HS-5 (cell line): ENCODE measurements around the gene KRT5.

Experiments used
- DNase-seq: peaks from one replicate; pipeline ENCODE4 v3.0.0-alpha.2; 2012; ENCODE audit warnings: low read depth

Gene KRT5

DNA sequence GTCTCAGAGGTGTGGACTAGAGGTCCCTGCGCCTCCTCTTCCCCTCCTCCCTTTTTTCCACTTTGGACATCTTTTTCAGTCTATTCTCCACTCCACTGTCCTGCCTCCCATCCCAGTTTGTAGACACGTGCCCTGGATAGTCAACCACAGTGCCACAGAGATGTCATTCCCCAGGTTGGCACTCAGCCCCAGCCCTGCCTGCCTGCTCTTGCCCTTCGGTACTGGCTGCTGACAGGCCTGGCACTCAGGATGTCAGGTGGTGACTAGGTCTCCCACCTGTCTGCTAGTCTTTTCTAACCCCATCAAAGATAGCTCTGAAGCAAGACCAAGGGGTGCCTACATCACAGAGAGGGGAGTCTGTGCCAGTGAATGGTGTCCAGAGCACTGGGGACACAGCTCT, 16.9 kb upstream of the KRT5 start:
- no peak for DNase-seq

DNA sequence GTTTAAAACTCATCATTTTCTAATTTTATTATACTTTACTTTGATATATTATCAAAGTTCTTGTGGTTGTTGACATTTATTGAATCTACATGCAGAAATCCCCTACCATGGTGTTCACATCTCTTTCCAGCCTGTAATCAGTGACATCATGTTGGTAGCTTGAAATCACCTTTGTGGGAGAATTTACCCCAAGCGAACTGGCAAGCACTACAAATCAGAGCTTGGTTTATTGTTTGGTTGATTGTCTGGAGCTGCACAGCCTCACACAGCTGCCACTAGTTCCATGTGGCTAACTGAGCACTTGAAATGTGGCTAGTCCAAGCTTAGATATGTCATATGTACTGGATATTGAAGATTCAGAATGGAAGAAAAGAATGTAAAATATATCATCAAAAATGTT, 15.4 kb upstream of the KRT5 start:
- no peak for DNase-seq

DNA sequence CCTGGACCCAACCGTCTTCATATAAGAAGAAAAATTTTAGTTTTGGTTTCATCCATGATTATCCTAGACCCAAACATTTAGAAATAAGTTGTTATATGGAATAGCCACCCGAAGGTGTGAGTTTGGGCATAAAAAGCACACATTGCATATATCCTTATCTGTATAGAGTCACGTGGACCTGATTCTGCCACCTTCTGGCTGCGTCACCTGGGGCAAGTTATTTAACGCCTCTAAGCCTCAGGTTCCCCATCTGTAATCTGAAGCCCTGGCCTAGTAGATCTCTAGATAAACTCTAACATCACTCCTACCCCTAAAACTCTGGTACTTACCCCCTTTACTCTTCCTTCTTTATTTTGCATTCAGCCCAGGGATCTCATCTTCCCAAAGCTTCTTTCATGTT, 14.3 kb upstream of the KRT5 start:
- no peak for DNase-seq

DNA sequence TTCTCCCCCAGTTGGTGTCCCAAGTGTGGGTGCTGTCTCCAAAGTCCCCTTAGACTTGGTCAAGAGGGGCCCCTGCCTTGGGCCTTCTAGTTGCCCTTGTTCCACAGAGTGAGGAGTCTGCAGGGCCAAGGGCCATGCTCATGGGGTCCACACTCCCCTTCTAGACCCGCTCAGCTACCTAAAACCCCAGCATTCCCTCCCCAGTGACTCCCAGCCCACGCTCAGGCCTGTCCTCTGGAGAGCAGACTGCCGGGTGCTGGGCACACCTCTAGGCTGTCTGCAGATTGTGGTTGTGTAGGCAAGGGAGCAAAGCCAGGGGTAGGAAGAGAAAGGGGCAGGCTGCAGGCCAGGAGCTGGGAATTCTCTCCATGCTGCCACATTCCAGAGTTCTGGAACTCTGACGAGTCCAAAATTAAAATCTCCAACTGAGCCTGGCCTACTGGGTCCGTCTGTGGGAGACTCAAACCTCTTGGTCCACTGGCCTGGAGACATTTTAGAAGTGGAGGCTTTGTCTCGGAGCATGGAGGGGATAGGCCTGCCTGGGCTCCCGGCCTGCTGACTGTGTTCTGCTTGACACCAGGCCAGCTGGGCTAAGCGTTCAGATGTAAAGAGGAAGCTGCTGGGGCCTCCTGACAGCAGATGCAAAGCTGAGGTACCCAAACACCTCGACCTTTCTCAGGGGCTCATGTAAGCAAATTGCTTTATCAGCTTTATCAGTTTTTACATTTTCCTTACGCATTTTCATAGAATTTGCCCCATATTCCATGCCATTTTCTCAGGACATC, 13.7 kb upstream of the KRT5 start:
- no peak for DNase-seq

DNA sequence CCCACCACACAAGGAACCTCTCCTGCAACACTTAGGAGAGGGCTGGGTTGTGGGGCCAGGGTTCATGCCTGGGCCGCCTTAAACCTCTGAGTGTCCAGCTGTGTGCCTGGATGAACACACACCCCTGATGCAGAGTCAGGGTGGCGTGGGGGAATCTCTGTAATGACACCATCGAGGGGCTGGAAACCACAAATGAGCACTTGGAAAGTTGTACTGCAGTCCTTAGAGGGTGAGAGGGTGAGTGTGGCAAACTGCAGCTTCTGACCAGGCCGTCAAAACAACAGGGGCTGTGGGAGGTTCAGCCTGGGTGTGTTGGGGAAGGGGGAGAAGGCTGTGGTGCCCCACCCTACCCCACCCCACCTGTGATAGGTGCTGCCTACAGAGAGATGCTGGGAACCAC, 12.4 kb upstream of the KRT5 start:
- DNase-seq, result no peak

- DNase-seq, result no peak
Observed at GRCh38 chr12:52531566-52532300, 11.5 kb upstream of the KRT5 start.

- DNase-seq, result no peak
Observed at GRCh38 chr12:52530905-52531304, 10.7 kb upstream of the KRT5 start.

- no peak for DNase-seq
Observed at GRCh38 chr12:52530366-52530765, 10.2 kb upstream of the KRT5 start.

- no peak for DNase-seq
Observed at GRCh38 chr12:52529846-52530245, 9.7 kb upstream of the KRT5 start.

- DNase-seq, result no peak
Observed at GRCh38 chr12:52529417-52529816, 9.2 kb upstream of the KRT5 start.

- no peak for DNase-seq
Observed at GRCh38 chr12:52528641-52529143, 8.5 kb upstream of the KRT5 start.

DNA sequence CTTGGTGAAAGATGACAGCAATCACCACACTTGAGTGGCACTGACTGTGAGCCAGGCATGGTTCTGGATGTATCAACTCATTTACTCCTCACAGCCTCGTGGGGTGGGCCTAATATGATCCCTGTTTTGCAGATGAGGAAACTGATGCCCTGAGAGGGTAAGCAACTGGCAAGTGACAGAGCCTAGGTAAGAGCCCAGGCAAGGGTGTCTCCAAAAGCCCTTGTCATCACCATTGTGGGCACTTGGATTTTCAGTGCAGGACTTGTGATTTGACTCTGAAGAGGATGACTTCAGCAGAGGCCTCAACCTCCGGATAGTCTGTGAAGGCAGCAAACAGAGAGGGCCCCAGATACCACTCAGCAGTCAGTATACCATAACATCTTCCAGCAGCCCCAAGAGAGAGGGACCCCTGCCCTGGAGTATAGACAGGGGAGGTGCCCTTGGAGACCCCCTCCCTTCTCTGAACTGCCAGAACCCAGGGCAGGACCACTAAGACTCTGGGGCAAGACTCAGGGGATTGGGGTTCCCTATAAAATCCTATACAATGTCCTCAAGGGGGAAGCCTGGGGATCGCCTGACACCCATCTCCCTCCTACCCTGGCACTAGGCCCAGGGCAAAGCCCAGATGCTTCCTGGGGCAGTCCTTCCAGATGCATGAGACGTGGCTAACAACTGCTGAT, 7.1 kb upstream of the KRT5 start:
- no peak for DNase-seq

DNA sequence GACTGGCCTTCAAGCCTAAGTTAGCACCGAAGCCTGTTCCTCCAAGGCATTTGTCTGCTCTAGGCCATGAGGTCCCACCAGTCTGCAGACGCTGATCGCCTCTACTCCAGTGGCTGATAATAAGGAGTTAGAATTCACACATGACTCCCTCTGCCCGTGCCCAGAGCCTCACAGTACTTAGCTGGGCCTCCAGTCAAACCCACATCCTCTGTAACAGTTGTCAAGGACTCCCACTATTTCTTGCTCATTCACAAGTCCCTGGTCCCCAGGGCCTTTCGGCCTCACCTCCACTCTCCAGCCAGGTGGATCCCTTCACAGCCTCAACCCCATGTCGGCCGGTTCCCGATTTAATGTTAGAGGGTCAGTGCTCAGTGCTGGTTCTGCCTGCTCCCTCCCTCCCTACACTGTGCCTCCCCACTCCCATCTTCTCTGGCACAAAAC, 6.3 kb upstream of the KRT5 start:
- no peak for DNase-seq

- no peak for DNase-seq
Observed at GRCh38 chr12:52525661-52526499, 5.7 kb upstream of the KRT5 start.

GRCh38 chr12:52524898-52525591, 4.9 kb upstream of the KRT5 start:
- DNase-seq, result no peak

GRCh38 chr12:52524241-52524897, 4.2 kb upstream of the KRT5 start:
- no peak for DNase-seq

GRCh38 chr12:52523824-52524223, 3.6 kb upstream of the KRT5 start:
- DNase-seq, result no peak

DNA sequence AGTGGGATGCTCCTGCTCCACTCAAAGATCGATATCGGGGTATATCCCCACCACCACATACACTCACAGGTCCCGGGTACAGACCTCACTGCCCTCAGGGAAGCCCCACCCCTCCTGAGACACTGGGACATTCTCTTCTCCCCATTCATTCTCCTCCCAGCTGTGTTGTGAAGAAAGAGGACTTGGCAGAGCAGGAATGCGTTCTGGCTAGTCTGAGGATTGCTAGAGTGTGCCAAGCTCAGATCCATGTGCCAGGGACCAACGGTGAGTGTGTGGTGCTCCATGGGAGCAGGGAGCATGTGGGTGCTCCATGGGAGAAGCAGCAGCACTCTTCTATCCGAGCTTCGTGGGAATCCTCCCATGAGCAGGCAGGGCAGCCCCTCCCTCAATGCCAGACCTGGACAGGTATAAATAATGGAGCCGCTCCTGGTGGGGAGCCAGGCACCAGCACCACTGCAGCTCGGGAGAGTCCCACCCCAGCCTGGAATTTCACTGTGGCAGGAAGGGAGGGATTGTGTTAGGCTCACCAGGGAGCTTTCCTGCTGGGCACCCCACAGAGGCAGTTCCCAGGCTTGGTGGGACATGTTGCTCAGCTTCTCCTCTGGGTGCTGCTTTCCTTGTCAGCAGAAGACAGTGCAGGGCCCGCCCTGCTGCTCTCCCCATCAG, 2.3 kb upstream of the KRT5 start:
- no peak for DNase-seq

DNA sequence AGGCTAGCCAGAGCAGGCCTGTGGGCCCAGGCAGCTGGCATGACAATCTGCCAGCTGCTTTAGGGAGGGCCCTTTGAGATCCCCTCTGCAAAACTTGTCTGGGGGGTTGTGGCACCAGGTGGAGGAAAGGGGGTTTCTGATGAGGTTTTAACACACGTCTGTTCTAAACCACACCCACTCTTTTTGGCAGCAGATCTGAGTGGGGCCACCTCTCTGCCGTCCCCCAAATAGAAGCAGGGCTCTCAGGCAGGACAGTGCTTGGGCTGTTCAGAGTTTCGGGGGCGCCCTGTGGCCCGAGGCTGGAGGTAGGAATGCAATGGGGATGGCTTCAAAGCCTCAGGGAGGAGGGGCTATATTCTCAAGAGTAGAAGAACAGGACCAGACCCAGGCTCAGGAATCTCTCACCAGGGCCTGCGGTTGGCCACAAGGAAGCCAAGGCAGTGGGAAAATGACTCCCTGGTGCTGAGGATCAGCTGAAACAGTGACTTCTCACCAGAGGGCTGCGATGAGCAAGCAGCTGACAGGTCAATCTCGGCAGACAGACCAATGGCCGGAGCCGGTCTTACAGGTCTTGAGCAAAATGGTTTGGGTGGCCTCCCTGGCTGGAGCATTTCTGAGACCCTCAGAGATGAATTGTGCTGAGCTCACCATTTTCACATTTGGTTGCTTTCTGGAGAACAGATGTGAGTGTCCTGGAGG, 1.5 kb upstream of the KRT5 start:
- no peak for DNase-seq

- no peak for DNase-seq
Observed at GRCh38 chr12:52521175-52521567, 977 bp upstream of the KRT5 start.
